Uterus (tissue), 2 donors: Measurements from ENCODE around the gene ZSCAN30.

Experiments
- CTCF ChIP-seq, 4 experiments: fragments of 200-600 bp in 2 of 4; fragments of 450-650 bp in 2 of 4; sonication (generic) in 2 of 4; IDR thresholded peaks; one replicate each; pipeline ENCODE4 v1.5.1; 2016 to 2019; ENCODE audit warnings: antibody characterized with exemption in 4 of 4, mild to moderate bottlenecking in 2 of 4, moderate library complexity in 1 of 4
- POLR2A ChIP-seq, 2 donors: fragments of 450-650 bp; IDR thresholded peaks; one replicate each; pipeline ENCODE4 v1.6.1; 2016; ENCODE audit warnings: antibody characterized with exemption in 2 of 2, mild to moderate bottlenecking in 1 of 2, moderate library complexity in 1 of 2

GRCh38 chr18:35203067-35203466, 87.0 kb downstream of the ZSCAN30 start:
- TF ChIP-seq CTCF (IDR thresholded peaks at IDR 0.05) (no peak), POLR2A (IDR thresholded peaks at IDR 0.05) (no peak)
